Skeletal muscle tissue (tissue), 4 donors: Measurements from ENCODE around the gene MNT. TPM values are rescaled to one million over a fixed set of nuclear protein-coding genes. Genes with fewer than 3 reads are reported as not detected.
A peak's percentile ranks its signal among the peaks of the same experiment; 100 is the strongest.

ENCODE experiments used
- H3K27ac ChIP-seq: one replicate; pipeline ENCODE4 v1.7.0; 2013; ENCODE audit warnings: mild to moderate bottlenecking, low read depth, low read length, inconsistent platforms
- H3K27me3 ChIP-seq, 3 donors: one replicate each; pipeline ENCODE4 v1.7.0; 2013; ENCODE audit warnings: low read length in 3 of 3; ENCODE audit not compliant: control insufficient read depth in 3 of 3, insufficient read depth in 3 of 3
- H3K36me3 ChIP-seq, 3 donors: one replicate each; pipeline ENCODE4 v1.7.0; 2013; ENCODE audit warnings: low read length in 3 of 3; ENCODE audit not compliant: control insufficient read depth in 3 of 3, insufficient read depth in 3 of 3
- H3K4me1 ChIP-seq, 3 donors: one replicate each; pipeline ENCODE4 v1.7.0; 2013; ENCODE audit warnings: low read length in 3 of 3, mild to moderate bottlenecking in 3 of 3; ENCODE audit not compliant: control insufficient read depth in 3 of 3, insufficient read depth in 3 of 3
- H3K4me3 ChIP-seq, 3 donors: one replicate each; pipeline ENCODE4 v1.7.0; 2013; ENCODE audit warnings: low read length in 3 of 3
- H3K9ac ChIP-seq, 3 donors: one replicate each; pipeline ENCODE4 v1.7.0; 2013; ENCODE audit warnings: low read length in 3 of 3, mild to moderate bottlenecking in 3 of 3, moderate library complexity in 2 of 3, low read depth in 1 of 3
- H3K9me3 ChIP-seq, 3 donors: one replicate each; pipeline ENCODE4 v1.7.0; 2013; ENCODE audit warnings: low read length in 3 of 3; ENCODE audit not compliant: control insufficient read depth in 3 of 3
- total RNA-seq: library from RNA; depleted of rRNA; stranded (reverse); fragments of >200 nt; gene quantifications from one replicate; pipeline ENCODE4 v1.2.3, GENCODE V29; 2014
- donor health status: Osteomylitis.

MNT gene
- total RNA-seq, 1 donor from 2014 or later: 5.2 TPM

DNA sequence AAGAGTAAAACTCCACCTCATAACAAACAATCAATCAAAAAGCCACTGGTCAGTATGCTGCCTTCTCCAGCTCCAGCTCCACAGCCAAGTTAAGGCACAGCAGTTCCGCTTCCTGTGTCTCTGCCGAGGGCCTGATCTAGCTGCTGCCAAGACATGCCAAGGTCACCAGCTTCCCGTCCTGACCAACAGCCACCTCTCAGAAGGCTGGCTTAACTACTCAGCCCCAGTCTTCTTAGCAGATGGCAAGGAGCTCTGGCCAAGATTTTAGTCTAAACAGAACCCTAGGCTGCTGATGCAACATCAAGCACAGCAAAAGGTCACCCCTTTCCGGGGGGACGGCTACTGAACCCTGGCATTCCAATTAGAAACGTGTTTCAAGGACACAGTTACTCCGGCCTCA lies 17.7 kb upstream of the MNT start:
- H3K27me3 ChIP-seq: no peaks in the 10 kb centered on the region
- peak overlapping the region; percentile 67 for H3K27ac ChIP-seq
- peak overlapping the region; percentile 13 to 70 (median 15) for H3K9ac ChIP-seq
- peak overlapping the region in 2 of 3 donors; percentile 21 to 57 for H3K4me3 ChIP-seq
- peaks cover 5 to 30% (median 19%) of the 10 kb centered on the region in 3 donors for H3K4me1 ChIP-seq
- H3K9me3 ChIP-seq: no peaks in the 10 kb centered on the region
- peaks cover 18 to 36% (median 18%) of the 10 kb centered on the region in 3 donors for H3K36me3 ChIP-seq

DNA sequence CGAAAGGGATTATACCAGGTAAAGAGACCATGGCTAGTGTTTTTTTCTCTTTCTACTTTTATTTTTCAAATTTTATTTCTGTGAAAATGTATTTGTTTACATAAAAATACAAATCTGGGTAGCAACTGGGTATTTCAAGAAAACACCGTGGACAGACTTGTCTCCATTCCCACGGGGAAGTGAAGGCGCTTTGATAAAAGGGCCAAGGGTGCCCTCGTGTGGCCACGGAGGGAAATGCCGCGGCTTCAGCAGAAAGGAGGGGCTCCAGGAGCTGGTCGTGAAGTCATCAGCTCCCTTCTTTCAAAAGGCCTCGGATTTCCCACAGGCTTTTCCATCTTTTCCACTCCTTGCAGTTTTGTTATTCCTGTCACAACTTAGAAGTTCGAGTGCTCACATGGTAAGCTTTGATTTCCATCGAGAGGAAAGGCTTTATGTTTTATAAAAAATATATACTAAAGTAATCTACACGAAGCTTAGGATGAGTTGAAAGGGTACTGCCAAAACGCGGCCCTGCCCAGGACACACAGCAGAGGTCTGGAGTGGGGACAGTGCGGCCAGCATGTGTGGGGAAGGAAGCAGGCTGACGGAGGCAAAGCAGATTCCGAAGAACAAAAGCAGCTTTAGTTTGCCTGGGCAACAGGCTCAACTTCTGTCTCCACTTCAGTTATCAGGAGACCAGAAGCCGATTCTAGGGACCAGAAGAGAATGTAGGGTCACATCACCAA lies 15.3 kb upstream of the MNT start:
- H3K9ac ChIP-seq: peak overlapping the region in 2 of 3 donors; percentile 9 to 10
- H3K27ac ChIP-seq: no peak overlapping the region

DNA sequence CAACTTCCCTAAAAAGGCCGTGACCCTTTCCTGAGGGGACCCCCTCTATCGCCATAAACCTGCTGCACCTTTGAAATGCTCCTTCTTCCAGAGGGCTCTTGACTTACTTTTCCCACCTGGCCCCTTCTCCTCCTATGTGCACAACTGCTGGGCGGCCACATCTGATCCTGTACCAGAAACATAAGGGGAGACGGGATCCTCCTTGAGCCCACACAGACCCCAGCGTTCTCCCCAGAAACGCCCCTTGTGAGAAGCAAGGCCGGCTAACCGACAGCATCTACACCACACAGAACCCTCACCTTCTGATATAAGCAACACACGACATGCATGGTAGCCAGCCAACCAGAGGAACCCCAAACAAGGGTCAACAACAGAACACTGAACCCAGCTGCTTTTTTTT lies 14.2 kb upstream of the MNT start:
- Histone ChIP-seq H3K4me1 (peaks cover 7 to 30% (median 25%) of the 10 kb centered on the region in 3 donors), H3K27me3 (no peaks in the 10 kb centered on the region), H3K27ac (no peak overlapping the region), H3K9me3 (no peaks in the 10 kb centered on the region), H3K9ac (no peak overlapping the region), H3K4me3 (no peak overlapping the region), H3K36me3 (peaks cover 17 to 25% (median 19%) of the 10 kb centered on the region in 3 donors)

More for the DNA sequence above, 15.3 kb upstream of the MNT start:
- no peak overlapping the region for H3K4me3 ChIP-seq
- no peaks in the 10 kb centered on the region for H3K27me3 ChIP-seq
- no peaks in the 10 kb centered on the region for H3K9me3 ChIP-seq
- H3K36me3 ChIP-seq: peaks cover 18 to 31% (median 20%) of the 10 kb centered on the region in 3 donors
- H3K4me1 ChIP-seq: peaks cover 7 to 30% (median 25%) of the 10 kb centered on the region in 3 donors

DNA sequence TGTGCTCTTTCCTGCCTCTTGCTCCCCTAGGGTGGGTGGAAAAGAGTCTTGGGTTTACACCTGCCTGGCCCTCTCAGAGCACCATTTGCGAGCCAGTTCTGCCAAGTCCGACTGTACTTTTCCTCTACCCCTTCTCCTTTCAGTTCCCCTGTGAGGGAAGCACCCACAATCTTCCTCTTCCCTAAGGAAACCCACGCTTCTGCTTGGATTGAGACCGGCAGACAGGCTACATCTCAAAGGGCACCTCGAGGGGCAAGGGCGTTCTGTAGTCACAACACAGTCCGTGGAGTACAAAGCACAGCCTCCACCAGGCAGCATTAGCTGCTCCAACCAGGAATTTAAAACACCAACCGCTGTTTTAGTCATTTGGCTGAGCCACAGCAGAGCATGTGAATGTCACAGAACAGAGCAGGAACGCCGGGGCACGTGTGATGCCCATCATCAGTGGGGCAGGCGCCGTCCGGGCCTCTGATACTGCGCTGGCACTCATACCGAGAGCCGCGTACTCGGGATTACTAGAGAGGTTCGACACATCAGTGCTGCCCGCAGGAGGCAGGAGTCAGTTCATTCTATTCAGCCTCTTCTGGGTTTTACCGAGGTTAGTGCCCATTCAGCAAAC lies 13.7 kb upstream of the MNT start:
- Histone ChIP-seq H3K27ac (no peak overlapping the region), H3K36me3 (peaks cover 14 to 21% (median 15%) of the 10 kb centered on the region in 3 donors), H3K9me3 (no peaks in the 10 kb centered on the region), H3K4me3 (no peak overlapping the region), H3K4me1 (peaks cover 7 to 30% (median 23%) of the 10 kb centered on the region in 3 donors), H3K9ac (no peak overlapping the region), H3K27me3 (no peaks in the 10 kb centered on the region)

DNA sequence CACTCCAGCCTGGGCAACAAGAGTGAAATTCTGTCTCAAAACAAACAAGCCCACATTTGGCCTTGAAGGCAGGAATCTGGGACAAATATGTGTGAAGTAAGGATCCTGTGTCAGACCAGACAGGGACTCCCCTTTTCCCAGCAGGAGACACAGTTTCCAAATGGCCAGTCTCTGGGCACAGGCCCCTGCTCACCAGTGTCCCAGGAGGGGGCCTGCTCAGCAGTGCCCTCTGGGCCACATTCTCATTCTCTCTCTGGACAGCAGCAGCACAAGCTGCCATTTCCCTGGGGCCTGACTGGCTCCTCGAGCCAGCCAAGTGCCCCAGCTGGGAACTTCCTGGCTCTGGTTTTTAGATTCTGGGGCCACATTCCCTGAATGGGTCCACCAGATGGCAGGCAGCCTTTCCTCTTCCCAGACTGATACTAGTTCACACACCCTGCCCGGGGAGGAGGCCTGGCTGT lies 11.7 kb upstream of the MNT start:
- Histone ChIP-seq H3K36me3 (peaks cover 9 to 12% (median 10%) of the 10 kb centered on the region in 3 donors), H3K27ac (peak overlapping the region; percentile 30), H3K9me3 (no peaks in the 10 kb centered on the region), H3K4me3 (no peak overlapping the region), H3K27me3 (no peaks in the 10 kb centered on the region), H3K9ac (peak overlapping the region in 1 of 3 donors; percentile 25), H3K4me1 (peaks cover 3 to 14% (median 11%) of the 10 kb centered on the region in 3 donors)

DNA sequence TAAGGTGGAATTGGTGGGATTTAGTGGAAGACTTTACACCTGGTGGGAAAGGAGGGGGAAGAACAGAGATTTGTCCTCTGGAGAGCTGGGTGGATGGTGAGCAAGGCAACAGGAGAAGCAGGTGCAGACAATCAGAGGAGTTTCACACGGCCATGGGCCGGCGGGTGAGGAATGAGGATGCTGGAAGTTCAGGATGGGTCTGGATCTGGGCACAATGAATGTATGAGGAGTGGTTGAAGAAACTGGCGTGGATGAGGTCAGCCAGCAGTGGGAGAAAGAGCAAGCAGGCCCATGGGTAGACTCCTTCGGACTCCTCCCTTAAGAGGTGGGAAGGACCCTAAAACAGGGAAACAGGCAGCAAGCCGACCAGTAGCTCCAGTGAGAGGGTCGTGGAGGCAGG lies 10.1 kb upstream of the MNT start:
- no peak overlapping the region for H3K27ac ChIP-seq
- no peaks in the 10 kb centered on the region for H3K27me3 ChIP-seq
- H3K4me1 ChIP-seq: peaks cover 18 to 23% (median 19%) of the 10 kb centered on the region in 3 donors
- H3K4me3 ChIP-seq: no peak overlapping the region
- no peaks in the 10 kb centered on the region for H3K9me3 ChIP-seq
- peaks cover 9 to 12% (median 10%) of the 10 kb centered on the region in 3 donors for H3K36me3 ChIP-seq
- H3K9ac ChIP-seq: no peak overlapping the region

DNA sequence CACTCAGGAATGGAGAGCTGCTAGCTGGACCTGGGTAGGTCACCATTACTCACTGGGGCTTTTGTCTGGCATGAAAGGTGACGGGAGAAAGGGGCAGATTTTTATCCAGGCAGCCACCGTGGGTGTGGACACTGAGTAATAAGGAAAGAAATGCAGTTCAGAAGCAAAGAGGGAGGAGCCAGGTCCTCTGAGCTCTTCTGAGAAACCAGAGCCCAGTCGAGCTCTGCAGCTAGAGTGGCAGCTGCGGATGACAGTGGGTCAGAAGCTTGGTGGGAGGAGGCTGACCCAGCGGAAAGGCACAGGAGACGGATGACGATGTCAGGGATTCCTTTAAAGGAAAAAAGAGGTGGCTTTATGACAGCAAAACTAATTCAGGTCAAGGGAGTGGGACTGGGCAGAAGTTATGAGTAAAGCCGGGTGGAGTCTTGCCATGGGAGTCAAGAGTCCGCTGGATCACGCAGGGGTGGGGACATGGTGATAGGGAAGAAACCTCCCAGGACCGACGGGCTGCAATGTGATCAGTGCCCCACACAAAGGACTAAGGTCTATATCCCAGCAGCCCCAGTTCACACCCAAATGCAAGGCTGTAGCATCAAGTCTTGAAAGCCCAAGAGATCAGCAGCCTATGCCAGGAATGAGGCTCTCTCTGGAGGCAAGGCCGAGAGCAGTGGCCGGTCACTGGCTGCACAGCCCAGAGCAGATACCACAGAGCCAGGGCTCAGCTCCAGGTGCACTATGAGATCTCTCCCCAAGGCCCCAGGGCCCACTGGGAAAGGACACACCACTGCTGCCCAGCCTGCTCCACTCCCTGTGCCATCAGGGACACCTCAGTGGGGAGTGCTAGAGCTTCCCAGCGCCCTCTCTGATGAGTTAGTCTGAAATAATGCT lies 6.3 kb upstream of the MNT start:
- peaks cover 41 to 46% (median 41%) of the 10 kb centered on the region in 3 donors for H3K4me1 ChIP-seq
- no peaks in the 10 kb centered on the region for H3K9me3 ChIP-seq
- H3K4me3 ChIP-seq: peak overlapping the region; percentile 6 to 48 (median 14)
- peaks cover 0 to 4% (median 0%) of the 10 kb centered on the region in 3 donors for H3K36me3 ChIP-seq
- H3K27me3 ChIP-seq: no peaks in the 10 kb centered on the region
- H3K27ac ChIP-seq: peak overlapping the region; percentile 86
- peak overlapping the region; percentile 62 to 76 (median 65) for H3K9ac ChIP-seq

DNA sequence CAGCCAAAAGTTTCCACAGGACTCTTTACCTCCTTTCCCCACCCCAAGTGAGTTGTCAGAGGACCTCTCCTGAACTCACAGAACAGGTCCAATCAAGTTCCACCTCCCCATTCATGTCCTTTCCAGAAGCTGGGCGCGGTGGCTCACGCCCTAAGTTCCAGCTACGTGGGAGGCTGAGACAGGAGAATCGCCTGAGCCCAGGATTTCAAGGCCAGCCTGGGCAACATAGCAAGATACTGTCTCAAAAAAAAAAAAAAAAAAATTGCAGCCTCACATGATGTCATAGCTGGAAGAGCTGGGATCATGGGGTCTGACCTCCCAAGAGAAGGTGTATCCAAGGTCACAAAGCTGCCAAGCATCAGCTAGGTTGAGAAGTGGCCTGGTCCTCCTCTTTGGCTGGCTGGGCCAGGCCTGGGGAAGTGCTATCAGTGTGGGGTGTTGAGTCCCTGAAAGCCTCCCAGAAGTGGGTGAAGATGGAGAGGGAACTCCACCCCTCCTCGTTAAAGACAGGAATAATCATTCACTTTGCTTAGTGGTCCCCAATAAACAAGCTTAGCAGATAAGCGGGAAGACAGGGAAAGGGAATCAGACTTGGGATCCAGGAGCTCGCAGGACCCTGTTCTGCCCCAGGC lies 5.5 kb upstream of the MNT start:
- peak overlapping the region; percentile 86 for H3K27ac ChIP-seq
- H3K36me3 ChIP-seq: peaks cover 0 to 4% (median 0%) of the 10 kb centered on the region in 3 donors
- H3K27me3 ChIP-seq: no peaks in the 10 kb centered on the region
- H3K4me3 ChIP-seq: peak overlapping the region in 1 of 3 donors; percentile 48
- H3K9me3 ChIP-seq: no peaks in the 10 kb centered on the region
- H3K4me1 ChIP-seq: peaks cover 42 to 49% (median 43%) of the 10 kb centered on the region in 3 donors
- peak overlapping the region; percentile 45 to 76 (median 65) for H3K9ac ChIP-seq

DNA sequence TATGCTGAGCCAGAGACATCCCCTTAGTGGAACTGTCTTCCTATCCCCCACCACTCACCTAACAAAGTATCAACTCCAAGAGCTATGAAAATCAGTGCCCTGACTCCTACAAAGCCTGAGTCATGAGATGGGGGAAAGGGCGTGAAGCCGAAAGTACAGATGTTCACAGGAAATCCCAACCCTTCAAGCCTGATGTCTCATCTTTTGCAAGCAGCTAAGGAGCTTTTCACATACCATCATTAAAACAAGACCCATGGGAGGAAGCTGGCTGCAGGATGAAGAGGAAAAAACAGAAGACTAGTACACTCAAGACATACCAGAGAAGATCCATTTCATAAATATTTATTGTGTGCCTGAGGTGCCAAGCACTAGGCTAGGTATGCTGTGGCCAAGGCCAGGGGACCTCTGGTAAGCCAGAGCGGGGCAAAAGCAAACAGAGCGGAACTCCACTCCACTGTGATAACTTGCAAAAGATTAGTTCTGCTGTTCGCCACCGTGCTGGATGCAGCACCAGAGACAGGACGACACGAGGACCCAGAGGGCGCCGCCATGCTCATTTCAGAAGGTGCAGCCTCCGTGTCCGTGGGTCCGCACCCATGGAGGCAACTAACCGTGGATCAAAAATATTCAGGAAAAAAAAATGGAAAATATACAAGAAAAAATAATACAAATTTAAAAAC lies 4.5 kb upstream of the MNT start:
- no peaks in the 10 kb centered on the region for H3K9me3 ChIP-seq
- peaks cover 42 to 49% (median 43%) of the 10 kb centered on the region in 3 donors for H3K4me1 ChIP-seq
- peaks cover 0 to 2% (median 0%) of the 10 kb centered on the region in 3 donors for H3K36me3 ChIP-seq
- H3K27ac ChIP-seq: peak overlapping the region; percentile 86
- H3K9ac ChIP-seq: no peak overlapping the region
- H3K4me3 ChIP-seq: no peak overlapping the region
- no peaks in the 10 kb centered on the region for H3K27me3 ChIP-seq
